ENCODE data around the gene CRACR2B. TPM values are rescaled to one million over a fixed set of nuclear protein-coding genes. Genes with fewer than 3 reads are reported as not detected.
A peak's percentile ranks its signal among the peaks of the same experiment; 100 is the strongest.

CRACR2B gene
- total RNA-seq, 1 donor from 2014 or later, result 5.7 TPM

- peaks cover 9 to 38% (median 17%) of the 10 kb centered on the region in 3 donors for H3K36me3 ChIP-seq (ENCODE audit: control insufficient read depth in 3 of 3, insufficient read depth in 3 of 3, low read length in 3 of 3)
- no peaks in the 10 kb centered on the region for H3K9me3 ChIP-seq (ENCODE audit: control insufficient read depth in 3 of 3, low read length in 3 of 3)
- no peak overlapping the region for H3K9ac ChIP-seq (ENCODE audit: low read depth in 1 of 3, low read length in 3 of 3)
- H3K27me3 ChIP-seq (ENCODE audit: control insufficient read depth in 3 of 3, insufficient read depth in 3 of 3, low read length in 3 of 3), result peaks cover 0 to 10% (median 0%) of the 10 kb centered on the region in 3 donors
- peaks cover 30 to 40% (median 35%) of the 10 kb centered on the region in 3 donors for H3K4me1 ChIP-seq (ENCODE audit: control insufficient read depth in 3 of 3, insufficient read depth in 3 of 3, low read length in 3 of 3)
- no peak overlapping the region for H3K27ac ChIP-seq (ENCODE audit: low read depth, low read length)
- no peak overlapping the region for H3K4me3 ChIP-seq (ENCODE audit: low read length in 3 of 3)
These were observed 26.5 kb upstream of the CRACR2B start for GRCh38 chr11:801097-801780.

- H3K9ac ChIP-seq (ENCODE audit: low read depth in 1 of 3, low read length in 3 of 3), result no peak overlapping the region
- peaks cover 22 to 32% (median 26%) of the 10 kb centered on the region in 3 donors for H3K4me1 ChIP-seq (ENCODE audit: control insufficient read depth in 3 of 3, insufficient read depth in 3 of 3, low read length in 3 of 3)
- H3K4me3 ChIP-seq (ENCODE audit: low read length in 3 of 3), result no peak overlapping the region
- H3K27ac ChIP-seq (ENCODE audit: low read depth, low read length), result no peak overlapping the region
- peaks cover 0 to 2% (median 0%) of the 10 kb centered on the region in 3 donors for H3K27me3 ChIP-seq (ENCODE audit: control insufficient read depth in 3 of 3, insufficient read depth in 3 of 3, low read length in 3 of 3)
- H3K36me3 ChIP-seq (ENCODE audit: control insufficient read depth in 3 of 3, insufficient read depth in 3 of 3, low read length in 3 of 3), result peaks cover 9 to 38% (median 17%) of the 10 kb centered on the region in 3 donors
- no peaks in the 10 kb centered on the region for H3K9me3 ChIP-seq (ENCODE audit: control insufficient read depth in 3 of 3, low read length in 3 of 3)
These were observed 25.6 kb upstream of the CRACR2B start for GRCh38 chr11:802018-802617.

- Histone ChIP-seq H3K36me3 (ENCODE audit: control insufficient read depth in 3 of 3, insufficient read depth in 3 of 3, low read length in 3 of 3) (peaks cover 9 to 38% (median 17%) of the 10 kb centered on the region in 3 donors), H3K9me3 (ENCODE audit: control insufficient read depth in 3 of 3, low read length in 3 of 3) (no peaks in the 10 kb centered on the region), H3K27me3 (ENCODE audit: control insufficient read depth in 3 of 3, insufficient read depth in 3 of 3, low read length in 3 of 3) (no peaks in the 10 kb centered on the region), H3K4me3 (ENCODE audit: low read length in 3 of 3) (no peak overlapping the region), H3K9ac (ENCODE audit: low read depth in 1 of 3, low read length in 3 of 3) (no peak overlapping the region), H3K27ac (ENCODE audit: low read depth, low read length) (no peak overlapping the region), H3K4me1 (ENCODE audit: control insufficient read depth in 3 of 3, insufficient read depth in 3 of 3, low read length in 3 of 3) (peaks cover 16 to 24% (median 19%) of the 10 kb centered on the region in 3 donors)
These were observed 24.8 kb upstream of the CRACR2B start for GRCh38 chr11:802693-803466.

- H3K9me3 ChIP-seq (ENCODE audit: control insufficient read depth in 3 of 3, low read length in 3 of 3), result no peaks in the 10 kb centered on the region
- peaks cover 17 to 24% (median 19%) of the 10 kb centered on the region in 3 donors for H3K4me1 ChIP-seq (ENCODE audit: control insufficient read depth in 3 of 3, insufficient read depth in 3 of 3, low read length in 3 of 3)
- H3K27me3 ChIP-seq (ENCODE audit: control insufficient read depth in 3 of 3, insufficient read depth in 3 of 3, low read length in 3 of 3), result no peaks in the 10 kb centered on the region
- H3K9ac ChIP-seq (ENCODE audit: low read depth in 1 of 3, low read length in 3 of 3), result no peak overlapping the region
- no peak overlapping the region for H3K27ac ChIP-seq (ENCODE audit: low read depth, low read length)
- H3K4me3 ChIP-seq (ENCODE audit: low read length in 3 of 3), result no peak overlapping the region
- H3K36me3 ChIP-seq (ENCODE audit: control insufficient read depth in 3 of 3, insufficient read depth in 3 of 3, low read length in 3 of 3), result peaks cover 9 to 38% (median 17%) of the 10 kb centered on the region in 3 donors
These were observed 24.3 kb upstream of the CRACR2B start for GRCh38 chr11:803467-803742.

- no peaks in the 10 kb centered on the region for H3K27me3 ChIP-seq (ENCODE audit: control insufficient read depth in 3 of 3, insufficient read depth in 3 of 3, low read length in 3 of 3)
- no peak overlapping the region for H3K27ac ChIP-seq (ENCODE audit: low read depth, low read length)
- peaks cover 9 to 38% (median 17%) of the 10 kb centered on the region in 3 donors for H3K36me3 ChIP-seq (ENCODE audit: control insufficient read depth in 3 of 3, insufficient read depth in 3 of 3, low read length in 3 of 3)
- peaks cover 22 to 28% (median 24%) of the 10 kb centered on the region in 3 donors for H3K4me1 ChIP-seq (ENCODE audit: control insufficient read depth in 3 of 3, insufficient read depth in 3 of 3, low read length in 3 of 3)
- H3K9ac ChIP-seq (ENCODE audit: low read depth in 1 of 3, low read length in 3 of 3), result peak overlapping the region; percentile 69 to 79 (median 72)
- peak overlapping the region; percentile 68 to 74 (median 73) for H3K4me3 ChIP-seq (ENCODE audit: low read length in 3 of 3)
- no peaks in the 10 kb centered on the region for H3K9me3 ChIP-seq (ENCODE audit: control insufficient read depth in 3 of 3, low read length in 3 of 3)
These were observed 23.7 kb upstream of the CRACR2B start for GRCh38 chr11:803770-804598.

- peaks cover 22 to 34% (median 24%) of the 10 kb centered on the region in 3 donors for H3K4me1 ChIP-seq (ENCODE audit: control insufficient read depth in 3 of 3, insufficient read depth in 3 of 3, low read length in 3 of 3)
- peak overlapping the region; percentile 69 to 79 (median 72) for H3K9ac ChIP-seq (ENCODE audit: low read depth in 1 of 3, low read length in 3 of 3)
- H3K36me3 ChIP-seq (ENCODE audit: control insufficient read depth in 3 of 3, insufficient read depth in 3 of 3, low read length in 3 of 3), result peaks cover 9 to 32% (median 17%) of the 10 kb centered on the region in 3 donors
- no peaks in the 10 kb centered on the region for H3K27me3 ChIP-seq (ENCODE audit: control insufficient read depth in 3 of 3, insufficient read depth in 3 of 3, low read length in 3 of 3)
- H3K9me3 ChIP-seq (ENCODE audit: control insufficient read depth in 3 of 3, low read length in 3 of 3), result no peaks in the 10 kb centered on the region
- peak overlapping the region; percentile 68 to 74 (median 73) for H3K4me3 ChIP-seq (ENCODE audit: low read length in 3 of 3)
- no peak overlapping the region for H3K27ac ChIP-seq (ENCODE audit: low read depth, low read length)
These were observed 23.1 kb upstream of the CRACR2B start for GRCh38 chr11:804599-804964.

- H3K27me3 ChIP-seq (ENCODE audit: control insufficient read depth in 3 of 3, insufficient read depth in 3 of 3, low read length in 3 of 3), result no peaks in the 10 kb centered on the region
- H3K36me3 ChIP-seq (ENCODE audit: control insufficient read depth in 3 of 3, insufficient read depth in 3 of 3, low read length in 3 of 3), result peaks cover 25% of the 10 kb centered on the region in 3 donors
- peak overlapping the region; percentile 88 to 99 (median 94) for H3K4me3 ChIP-seq (ENCODE audit: low read length in 3 of 3)
- peaks cover 45 to 55% (median 50%) of the 10 kb centered on the region in 3 donors for H3K4me1 ChIP-seq (ENCODE audit: control insufficient read depth in 3 of 3, insufficient read depth in 3 of 3, low read length in 3 of 3)
- peak overlapping the region; percentile 99 to 100 (median 99) for H3K9ac ChIP-seq (ENCODE audit: low read depth in 1 of 3, low read length in 3 of 3)
- no peaks in the 10 kb centered on the region for H3K9me3 ChIP-seq (ENCODE audit: control insufficient read depth in 3 of 3, low read length in 3 of 3)
- peak overlapping the region; percentile 98 for H3K27ac ChIP-seq (ENCODE audit: low read depth, low read length)
These were observed 19.1 kb upstream of the CRACR2B start for GRCh38 chr11:808427-809286.

- Histone ChIP-seq H3K9ac (ENCODE audit: low read depth in 1 of 3, low read length in 3 of 3) (peak within 1 kb of the TSS; percentile 99 to 100 (median 99)), H3K27ac (ENCODE audit: low read depth, low read length) (peak within 1 kb of the TSS; percentile 98), H3K36me3 (ENCODE audit: control insufficient read depth in 3 of 3, insufficient read depth in 3 of 3, low read length in 3 of 3) (peaks cover 26 to 28% (median 27%) of the 10 kb centered on the region in 3 donors), H3K9me3 (ENCODE audit: control insufficient read depth in 3 of 3, low read length in 3 of 3) (no peaks in the 10 kb centered on the region), H3K27me3 (ENCODE audit: control insufficient read depth in 3 of 3, insufficient read depth in 3 of 3, low read length in 3 of 3) (no peaks in the 10 kb centered on the region), H3K4me1 (ENCODE audit: control insufficient read depth in 3 of 3, insufficient read depth in 3 of 3, low read length in 3 of 3) (peaks cover 37 to 47% (median 42%) of the 10 kb centered on the region in 3 donors), H3K4me3 (ENCODE audit: low read length in 3 of 3) (peak within 1 kb of the TSS; percentile 88 to 99 (median 94))
These were observed 18.3 kb upstream of the CRACR2B start, which contains the start of gene RPLP2 for GRCh38 chr11:809287-810039. RPLP2 (plus strand) TSS chr11:809967; CDS start chr11:810235, 268 bp downstream.
